ENCODE data around the gene CBFB. TPM values are rescaled to one million over a fixed set of nuclear protein-coding genes. Genes with fewer than 3 reads are reported as not detected.

The CBFB gene
- total and polyA plus RNA-seq, 2 of the 13 experiments (the other 11 are each of a cell fraction or from before 2014, with no cell fraction given), result 22.1 to 70.8 TPM

- TF ChIP-seq GPBP1L1 (CRISPR knock-in tag; IDR thresholded peaks at IDR 0.05) (no peak), FLYWCH1 (CRISPR knock-in tag; IDR thresholded peaks at IDR 0.05) (no peak), ZC3H13 (CRISPR knock-in tag; IDR thresholded peaks at IDR 0.05) (peak; percentile 91; the same call in 1 of the 2 replicates), STAT6 (CRISPR knock-in tag; IDR thresholded peaks at IDR 0.05; ENCODE audit: borderline replicate concordance) (no peak), CENPT (CRISPR knock-in tag; IDR thresholded peaks at IDR 0.05; ENCODE audit: low read depth) (no peak), MYNN (CRISPR knock-in tag; IDR thresholded peaks at IDR 0.05; ENCODE audit: low read depth) (0 out of 2 replicates have a peak, but pooled peaks have one; percentile 78), CHD2 (IDR thresholded peaks at IDR 0.05; ENCODE audit: low read depth, low read length) (peak; percentile 65), ZNF18 (CRISPR knock-in tag; IDR thresholded peaks at IDR 0.05; ENCODE audit: insufficient replicate concordance) (peak; percentile 81), BATF2 (CRISPR knock-in tag; IDR thresholded peaks at IDR 0.05) (no peak), MXD1 (CRISPR knock-in tag; IDR thresholded peaks at IDR 0.05) (peak; percentile 35; the same call in 1 of the 2 replicates), BORCS8-MEF2B (CRISPR knock-in tag; IDR thresholded peaks at IDR 0.05) (peak; percentile 87), ZNF292 (CRISPR knock-in tag; IDR thresholded peaks at IDR 0.05; ENCODE audit: borderline replicate concordance, low read depth) (peak; percentile 57; the same call in 1 of the 2 replicates), ZNF75D (CRISPR knock-in tag; IDR thresholded peaks at IDR 0.05; ENCODE audit: borderline replicate concordance) (no peak), XRCC5 (optimal IDR thresholded peaks at IDR 0.05; ENCODE audit: low read length) (peak; percentile 85), ZNF331 (CRISPR knock-in tag; IDR thresholded peaks at IDR 0.05) (peak; percentile 71), PRDM10 (CRISPR knock-in tag; IDR thresholded peaks at IDR 0.05; ENCODE audit: low read depth) (peak; percentile 68)
These were observed at the start of gene CBFB (continued) for GRCh38 chr16:67028696-67029253.
